WTC11 (cell line): ENCODE measurements around the gene NMU. TPM values are rescaled to one million over a fixed set of nuclear protein-coding genes. Genes with fewer than 3 reads are reported as not detected.
A peak's percentile ranks its signal among the peaks of the same experiment; 100 is the strongest.

Experiments used
- ATAC-seq: fragments of 200-7000 bp; cut with Tn5 transposase; 2 replicates; pipeline ENCODE4 v1.10.0; 2021; ENCODE audit warnings: mild to moderate bottlenecking, moderate library complexity
- CTCF ChIA-PET: fragments of 300-600 bp; sonication (Branson Sonifier 250); formaldehyde crosslinking; loops from one replicate; lab custom pipeline; 2021; ENCODE audit warnings: antibody characterized with exemption; lab: Charles Lee
- POLR2A ChIA-PET: fragments of 350-600 bp; sonication (Branson Sonifier 250); formaldehyde crosslinking; loops from one replicate; lab custom pipeline; 2021; ENCODE audit warnings: antibody characterized with exemption; lab: Charles Lee
- DNase-seq: peaks from one replicate; pipeline ENCODE4 v3.0.0; 2021; ENCODE audit warnings: low spot score
- H3K27ac Mint-ChIP-seq: 2 replicates; pipeline ENCODE4 v1.8.0; 2021; ENCODE audit warnings: mixed read lengths
- H3K27me3 Mint-ChIP-seq: 2 replicates; pipeline ENCODE4 v1.8.0; 2021; ENCODE audit warnings: low read depth, mild to moderate bottlenecking, moderate library complexity, mixed read lengths
- H3K36me3 Mint-ChIP-seq: 2 replicates; pipeline ENCODE4 v1.8.0; 2021; ENCODE audit warnings: mixed read lengths
- H3K4me1 Mint-ChIP-seq: 2 replicates; pipeline ENCODE4 v1.8.0; 2022; ENCODE audit warnings: mixed read lengths
- H3K4me3 Mint-ChIP-seq: 2 replicates; pipeline ENCODE4 v1.8.0; 2021; ENCODE audit warnings: mild to moderate bottlenecking, moderate library complexity, mixed read lengths
- H3K9me3 Mint-ChIP-seq: 2 replicates; pipeline ENCODE4 v1.8.0; 2021; ENCODE audit warnings: mixed read lengths
- ATF1 ChIP-seq: sonication (generic); formaldehyde crosslinking; IDR thresholded peaks from 2 replicates; pipeline ENCODE4 v1.8.1; 2023; ENCODE audit warnings: mild to moderate bottlenecking, moderate library complexity, missing genetic modification reagents
- ELF4 ChIP-seq: sonication (generic); formaldehyde crosslinking; IDR thresholded peaks from 2 replicates; pipeline ENCODE4 v1.8.1; 2022; ENCODE audit warnings: low read depth, mild to moderate bottlenecking, moderate library complexity, missing genetic modification reagents
- ESRRA ChIP-seq: sonication (generic); formaldehyde crosslinking; IDR thresholded peaks from 2 replicates; pipeline ENCODE4 v1.8.1; 2022; ENCODE audit warnings: mild to moderate bottlenecking, missing genetic modification reagents, borderline replicate concordance
- ETV6 ChIP-seq: sonication (generic); formaldehyde crosslinking; IDR thresholded peaks from 2 replicates; pipeline ENCODE4 v1.8.1; 2022; ENCODE audit warnings: mild to moderate bottlenecking, missing genetic modification reagents
- FOXJ3 ChIP-seq: sonication (generic); formaldehyde crosslinking; IDR thresholded peaks from 2 replicates; pipeline ENCODE4 v1.9.0; 2021; ENCODE audit warnings: missing genetic modification reagents, mild to moderate bottlenecking, borderline replicate concordance
- GTF2I ChIP-seq: fragments of 250-450 bp; sonication (Bioruptor Pico); conservative IDR thresholded peaks from 2 replicates; pipeline ENCODE4 v1.4.0; 2021; ENCODE audit warnings: mild to moderate bottlenecking
- HMGA2 ChIP-seq: fragments of 250-450 bp; sonication (Bioruptor Pico); IDR thresholded peaks from 2 replicates; pipeline ENCODE4 v1.4.0; 2021; ENCODE audit warnings: mild to moderate bottlenecking, moderate library complexity
- HMGXB4 ChIP-seq: sonication (generic); formaldehyde crosslinking; IDR thresholded peaks from 2 replicates; pipeline ENCODE4 v1.8.1; 2023; ENCODE audit warnings: mild to moderate bottlenecking, moderate library complexity, missing genetic modification reagents
- IRF2 ChIP-seq: sonication (generic); formaldehyde crosslinking; IDR thresholded peaks from 2 replicates; pipeline ENCODE4 v1.8.0; 2022; ENCODE audit warnings: low read depth, missing genetic modification reagents, borderline replicate concordance
- NR1H2 ChIP-seq: sonication (generic); formaldehyde crosslinking; IDR thresholded peaks from 2 replicates; pipeline ENCODE4 v1.9.0; 2021; ENCODE audit warnings: mild to moderate bottlenecking, moderate library complexity, missing genetic modification reagents
- OVOL2 ChIP-seq: fragments of 250-450 bp; sonication (Bioruptor Pico); IDR thresholded peaks from 2 replicates; pipeline ENCODE4 v1.9.0; 2021; ENCODE audit warnings: mild to moderate bottlenecking, borderline replicate concordance
- RELA ChIP-seq: sonication (generic); formaldehyde crosslinking; IDR thresholded peaks from 2 replicates; pipeline ENCODE4 v1.8.1; 2022; ENCODE audit warnings: missing genetic modification reagents, mild to moderate bottlenecking, borderline replicate concordance
- TCF7 ChIP-seq: sonication (generic); formaldehyde crosslinking; IDR thresholded peaks from 2 replicates; pipeline ENCODE4 v1.8.0; 2022; ENCODE audit warnings: mild to moderate bottlenecking, low read depth, missing genetic modification reagents, moderate library complexity
- USF2 ChIP-seq: sonication (generic); formaldehyde crosslinking; IDR thresholded peaks from 2 replicates; pipeline ENCODE4 v1.8.1; 2023; ENCODE audit warnings: mild to moderate bottlenecking, missing genetic modification reagents, moderate library complexity
- ZNF121 ChIP-seq: sonication (generic); formaldehyde crosslinking; IDR thresholded peaks from 2 replicates; pipeline ENCODE4 v1.8.0; 2023; ENCODE audit warnings: missing genetic modification reagents
- ZNF138 ChIP-seq: sonication (generic); formaldehyde crosslinking; conservative IDR thresholded peaks from 2 replicates; pipeline ENCODE4 v1.8.1; 2022; ENCODE audit warnings: mild to moderate bottlenecking, moderate library complexity, missing genetic modification reagents
- ZNF219 ChIP-seq: sonication (generic); formaldehyde crosslinking; IDR thresholded peaks from 2 replicates; pipeline ENCODE4 v1.8.0; 2023; ENCODE audit warnings: missing genetic modification reagents, mild to moderate bottlenecking, borderline replicate concordance
- ZNF263 ChIP-seq: sonication (generic); formaldehyde crosslinking; IDR thresholded peaks from 2 replicates; pipeline ENCODE4 v1.8.1; 2022; ENCODE audit warnings: low read depth, mild to moderate bottlenecking, moderate library complexity, missing genetic modification reagents
- ZNF416 ChIP-seq: fragments of 250-450 bp; sonication (Bioruptor Pico); IDR thresholded peaks from 2 replicates; pipeline ENCODE4 v1.9.0; 2021; ENCODE audit warnings: mild to moderate bottlenecking, inconsistent platforms
- ZNF423 ChIP-seq: fragments of 250-450 bp; sonication (Bioruptor Pico); IDR thresholded peaks from 2 replicates; pipeline ENCODE4 v2.1.2; 2022; ENCODE audit warnings: mild to moderate bottlenecking, moderate library complexity
- total RNA-seq: library from RNA; stranded (reverse); gene quantifications from 3 replicates; pipeline ENCODE4 v1.2.3, GENCODE V29; 2021

Gene NMU
- total RNA-seq, 1 experiment from 2014 or later: 43.7 TPM

- Mint-ChIP-seq H3K9me3 (peaks cover 18% of the 10 kb centered on the region), H3K36me3 (no peaks in the 10 kb centered on the region), H3K27me3 (no peaks in the 10 kb centered on the region), H3K4me1 (peaks cover 33% of the 10 kb centered on the region), H3K27ac (no peak overlapping the region), H3K4me3 (no peak overlapping the region)
- ChIA-PET CTCF (no interaction called here), POLR2A (no interaction called here)
- DNase-seq (no peak), ATAC-seq (peak; percentile 71)
- no peak for TF ChIP-seq ELF4
- TF ChIP-seq GTF2I (CRISPR knock-in tag): no peak
- no peak for TF ChIP-seq ESRRA (CRISPR knock-in tag)
- TF ChIP-seq TCF7: no peak
- no peak for TF ChIP-seq OVOL2 (CRISPR knock-in tag)
- TF ChIP-seq ZNF423 (CRISPR knock-in tag): no peak
- no peak for TF ChIP-seq ETV6 (CRISPR knock-in tag)
- no peak for TF ChIP-seq HMGXB4 (CRISPR knock-in tag)
- TF ChIP-seq HMGA2 (CRISPR knock-in tag): no peak
- no peak for TF ChIP-seq ATF1 (CRISPR knock-in tag)
- no peak for TF ChIP-seq USF2
- no peak for TF ChIP-seq NR1H2 (CRISPR knock-in tag)
- no peak for TF ChIP-seq IRF2 (CRISPR knock-in tag)
- no peak for TF ChIP-seq FOXJ3 (CRISPR knock-in tag)
- TF ChIP-seq ZNF219: no peak
- no peak for TF ChIP-seq ZNF416
- TF ChIP-seq ZNF138 (CRISPR knock-in tag): no peak
- TF ChIP-seq ZNF263: no peak
These were observed 32.4 kb upstream of the NMU start for GRCh38 chr4:55668449-55668848.

GRCh38 chr4:55666535-55666934 is 30.4 kb upstream of the NMU start:
- Mint-ChIP-seq H3K4me1 (peaks cover 35% of the 10 kb centered on the region), H3K27ac (no peak overlapping the region), H3K27me3 (no peaks in the 10 kb centered on the region), H3K9me3 (peaks cover 2% of the 10 kb centered on the region; the same call in 1 of the 2 replicates), H3K36me3 (no peaks in the 10 kb centered on the region), H3K4me3 (no peak overlapping the region)
- no peak for TF ChIP-seq ZNF138 (CRISPR knock-in tag)
- ChIA-PET CTCF (no interaction called here), POLR2A (no interaction called here)
- DNase-seq: no peak
- ATAC-seq: no peak

GRCh38 chr4:55663145-55663544 is 27.0 kb upstream of the NMU start:
- ATAC-seq (no peak), DNase-seq (no peak)
- H3K4me3 Mint-ChIP-seq: no peak overlapping the region
- TF ChIP-seq ZNF121 (CRISPR knock-in tag) (peak; percentile 70; the same call in 1 of the 2 replicates), RELA (CRISPR knock-in tag) (no peak)
- CTCF ChIA-PET: no interaction called here
- no peaks in the 10 kb centered on the region for H3K36me3 Mint-ChIP-seq
- no peaks in the 10 kb centered on the region for H3K27me3 Mint-ChIP-seq
- H3K9me3 Mint-ChIP-seq: peaks cover 5% of the 10 kb centered on the region; the same call in 1 of the 2 replicates
- H3K4me1 Mint-ChIP-seq: peaks cover 39% of the 10 kb centered on the region
- H3K27ac Mint-ChIP-seq: no peak overlapping the region
- POLR2A ChIA-PET: no interaction called here
